ENCODE data around the gene OR52E6. TPM values are rescaled to one million over a fixed set of nuclear protein-coding genes. Genes with fewer than 3 reads are reported as not detected.

Gene OR52E6
- total RNA-seq, 4 donors from 2014 or later: not detected

DNA sequence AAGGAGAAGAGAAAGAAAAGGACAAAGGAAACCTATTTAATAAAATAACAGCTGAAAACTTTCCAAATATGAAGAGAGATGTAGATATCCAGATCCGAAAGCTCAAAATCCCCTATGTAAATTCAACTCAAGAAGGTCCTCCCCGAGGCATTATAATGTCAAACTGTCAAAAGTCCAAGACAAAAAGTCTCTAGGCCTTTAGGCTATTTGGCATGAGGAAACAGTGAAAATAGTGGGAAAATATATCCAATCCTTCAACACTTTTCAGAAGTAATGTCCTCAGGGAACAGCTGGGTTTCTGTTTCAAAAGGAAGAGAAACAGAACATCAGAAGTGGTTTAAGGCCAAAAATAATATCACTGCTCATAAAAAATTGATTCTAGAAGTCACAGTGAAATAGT lies 36.9 kb upstream of the OR52E6 start:
- 37% methylated on average over 2 of the region's 2 CpGs for WGBS
- no peaks in the 10 kb centered on the region for H3K36me3 ChIP-seq
- no peaks in the 10 kb centered on the region for H3K9me3 ChIP-seq
- no peak for DNase-seq (ENCODE audit: low spot score in 2 of 2)
- no peak overlapping the region for H3K4me3 ChIP-seq
- no peak for TF ChIP-seq EP300 (IDR thresholded peaks at IDR 0.05)
- no peak for TF ChIP-seq POLR2AphosphoS5 (IDR thresholded peaks at IDR 0.05)
- no peak for TF ChIP-seq POLR2A (IDR thresholded peaks at IDR 0.05)
- TF ChIP-seq, protein P1, sequence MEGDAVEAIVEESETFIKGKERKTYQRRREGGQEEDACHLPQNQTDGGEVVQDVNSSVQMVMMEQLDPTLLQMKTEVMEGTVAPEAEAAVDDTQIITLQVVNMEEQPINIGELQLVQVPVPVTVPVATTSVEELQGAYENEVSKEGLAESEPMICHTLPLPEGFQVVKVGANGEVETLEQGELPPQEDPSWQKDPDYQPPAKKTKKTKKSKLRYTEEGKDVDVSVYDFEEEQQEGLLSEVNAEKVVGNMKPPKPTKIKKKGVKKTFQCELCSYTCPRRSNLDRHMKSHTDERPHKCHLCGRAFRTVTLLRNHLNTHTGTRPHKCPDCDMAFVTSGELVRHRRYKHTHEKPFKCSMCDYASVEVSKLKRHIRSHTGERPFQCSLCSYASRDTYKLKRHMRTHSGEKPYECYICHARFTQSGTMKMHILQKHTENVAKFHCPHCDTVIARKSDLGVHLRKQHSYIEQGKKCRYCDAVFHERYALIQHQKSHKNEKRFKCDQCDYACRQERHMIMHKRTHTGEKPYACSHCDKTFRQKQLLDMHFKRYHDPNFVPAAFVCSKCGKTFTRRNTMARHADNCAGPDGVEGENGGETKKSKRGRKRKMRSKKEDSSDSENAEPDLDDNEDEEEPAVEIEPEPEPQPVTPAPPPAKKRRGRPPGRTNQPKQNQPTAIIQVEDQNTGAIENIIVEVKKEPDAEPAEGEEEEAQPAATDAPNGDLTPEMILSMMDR (IDR thresholded peaks at IDR 0.05): no peak
- H3K27me3 ChIP-seq: no peaks in the 10 kb centered on the region
- no peaks in the 10 kb centered on the region for H3K4me1 ChIP-seq
- no peak overlapping the region for H3K27ac ChIP-seq

DNA sequence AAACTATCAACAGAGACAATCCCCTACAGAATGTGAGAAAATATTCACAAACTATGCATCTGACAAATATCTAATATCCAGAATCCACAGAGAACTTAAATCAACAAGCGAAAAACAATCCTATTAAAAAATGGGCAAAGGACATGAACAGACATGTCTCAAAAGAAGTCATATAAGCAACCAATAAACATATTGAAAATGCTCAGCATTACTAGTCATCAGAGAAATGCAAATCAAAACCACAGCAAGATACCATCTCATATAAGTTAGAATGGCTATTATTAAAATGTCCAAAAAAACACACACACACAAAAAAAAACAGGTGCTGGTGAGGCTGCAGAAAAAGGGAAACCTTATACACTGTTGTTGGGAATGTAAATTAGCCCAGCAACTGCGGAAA lies 24.1 kb upstream of the OR52E6 start:
- WGBS: 75% methylated on average over 2 of the region's 2 CpGs
- no peak for DNase-seq (ENCODE audit: low spot score in 2 of 2)
- TF ChIP-seq POLR2AphosphoS5 (IDR thresholded peaks at IDR 0.05) (no peak), EP300 (IDR thresholded peaks at IDR 0.05) (no peak), POLR2A (IDR thresholded peaks at IDR 0.05) (no peak)
- TF ChIP-seq, protein P1 (IDR thresholded peaks at IDR 0.05): no peak

DNA sequence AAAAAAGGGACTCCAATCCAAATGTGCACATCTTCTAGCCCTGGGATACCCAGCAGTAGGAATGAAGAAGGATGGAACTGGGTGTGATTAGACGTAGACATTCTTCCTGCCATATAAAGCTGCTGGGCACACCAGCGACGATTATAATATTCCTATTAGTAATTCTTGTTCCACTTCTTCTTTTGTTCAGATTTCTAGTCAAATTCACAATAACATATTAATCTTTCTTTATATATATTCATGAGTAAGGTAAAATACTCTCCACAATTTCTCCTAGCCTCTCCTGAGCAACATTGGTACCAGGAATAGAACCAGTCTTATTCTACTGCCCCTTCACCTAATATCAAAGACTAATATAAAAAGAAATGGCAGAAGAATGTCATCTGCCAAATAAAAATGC lies 15.9 kb upstream of the OR52E6 start, which contains the start of gene OR52E8:
Gene OR52E8, minus strand, starts transcription at position 101 of the 400 bp plus-strand sequence. Its CDS starts 0 bp downstream, at position 101.
- no peaks in the 10 kb centered on the region for H3K4me1 ChIP-seq
- 89% methylated on average over 3 of the region's 3 CpGs for WGBS
- no peaks in the 10 kb centered on the region for H3K36me3 ChIP-seq
- H3K27ac ChIP-seq: no peak within 1 kb of the TSS
- no peak for DNase-seq (ENCODE audit: low spot score in 2 of 2)
- no peaks in the 10 kb centered on the region for H3K9me3 ChIP-seq
- H3K27me3 ChIP-seq: no peaks in the 10 kb centered on the region
- no peak within 1 kb of the TSS for H3K4me3 ChIP-seq
- TF ChIP-seq, protein P1 (IDR thresholded peaks at IDR 0.05): no peak
- no peak for TF ChIP-seq POLR2A (IDR thresholded peaks at IDR 0.05)
- no peak for TF ChIP-seq POLR2AphosphoS5 (IDR thresholded peaks at IDR 0.05)
- TF ChIP-seq EP300 (IDR thresholded peaks at IDR 0.05): no peak

More for the DNA sequence above, 24.1 kb upstream of the OR52E6 start:
- no peaks in the 10 kb centered on the region for H3K4me1 ChIP-seq
- H3K9me3 ChIP-seq: no peaks in the 10 kb centered on the region
- H3K27ac ChIP-seq: no peak overlapping the region
- no peak overlapping the region for H3K4me3 ChIP-seq
- H3K27me3 ChIP-seq: no peaks in the 10 kb centered on the region
- H3K36me3 ChIP-seq: no peaks in the 10 kb centered on the region

DNA sequence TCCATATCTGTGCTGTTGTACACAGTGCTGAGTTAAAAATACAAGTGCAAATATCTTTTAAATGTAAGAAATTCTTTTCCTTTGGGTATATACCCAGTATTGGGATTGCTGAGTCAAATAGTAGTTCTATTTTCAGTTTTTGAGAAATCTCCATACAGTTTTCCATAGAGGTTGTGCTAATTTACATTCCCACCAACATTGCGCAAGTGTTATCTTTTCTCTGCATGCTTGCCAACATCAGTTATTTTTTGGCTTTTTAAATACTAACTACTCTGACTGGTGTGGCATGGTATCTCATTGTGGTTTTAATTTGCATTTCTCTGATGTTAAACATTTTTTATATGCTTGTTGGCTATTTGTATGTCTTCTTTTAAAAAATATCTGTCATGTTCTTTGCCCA lies 9.3 kb upstream of the OR52E6 start:
- Histone ChIP-seq H3K9me3 (no peaks in the 10 kb centered on the region), H3K36me3 (no peaks in the 10 kb centered on the region), H3K4me3 (no peak overlapping the region), H3K27ac (no peak overlapping the region), H3K4me1 (no peaks in the 10 kb centered on the region), H3K27me3 (no peaks in the 10 kb centered on the region)
- DNase-seq (ENCODE audit: low spot score in 2 of 2): no peak
- no peak for TF ChIP-seq EP300 (IDR thresholded peaks at IDR 0.05)
- no peak for TF ChIP-seq POLR2A (IDR thresholded peaks at IDR 0.05)
- no peak for TF ChIP-seq POLR2AphosphoS5 (IDR thresholded peaks at IDR 0.05)
- TF ChIP-seq, protein P1 (IDR thresholded peaks at IDR 0.05): no peak
- 97% methylated on average over 1 of the region's 1 CpG for WGBS

DNA sequence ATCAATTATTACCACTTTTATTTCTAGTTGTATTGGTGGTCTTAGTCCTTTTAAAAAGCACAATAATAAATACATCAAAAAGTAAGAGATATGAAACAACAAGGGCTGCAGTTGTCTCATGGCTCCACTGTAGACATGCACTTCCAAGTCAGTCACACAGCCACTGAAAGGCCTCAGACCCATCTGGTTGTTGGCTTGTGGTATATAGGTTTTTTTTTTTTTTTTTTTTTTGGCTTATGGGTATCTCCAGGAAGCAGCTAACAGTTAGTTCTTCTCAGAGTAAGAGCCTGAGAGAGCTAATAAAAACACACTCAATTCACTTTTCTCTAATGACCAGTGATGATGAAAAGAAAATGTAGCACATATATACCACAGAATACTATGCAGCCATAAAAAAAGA lies 6.0 kb upstream of the OR52E6 start:
- no peak overlapping the region for H3K27ac ChIP-seq
- H3K36me3 ChIP-seq: no peaks in the 10 kb centered on the region
- no peak for DNase-seq (ENCODE audit: low spot score in 2 of 2)
- H3K9me3 ChIP-seq: no peaks in the 10 kb centered on the region
- H3K4me3 ChIP-seq: no peak overlapping the region
- TF ChIP-seq POLR2AphosphoS5 (IDR thresholded peaks at IDR 0.05) (no peak), EP300 (IDR thresholded peaks at IDR 0.05) (no peak), POLR2A (IDR thresholded peaks at IDR 0.05) (no peak)
- TF ChIP-seq, protein P1 (IDR thresholded peaks at IDR 0.05): no peak
- no peaks in the 10 kb centered on the region for H3K4me1 ChIP-seq
- no peaks in the 10 kb centered on the region for H3K27me3 ChIP-seq
